Stimulated activated CD8-positive, alpha-beta memory T cell treated with anti-CD3 and anti-CD28 coated beads, Interleukin-4, amount 100 ng/mL, for 48 hours (primary cell): ENCODE results near the gene PTPN21.
A peak's percentile ranks its signal among the peaks of the same experiment; 100 is the strongest.

Experiments
- DNase-seq: peaks from one replicate; pipeline ENCODE4 v3.0.0-alpha.2; 2020

The PTPN21 gene

GRCh38 chr14:88554457-88555286, at the start of gene PTPN21:
TSS of gene PTPN21 (minus strand) at chr14:88555007. CDS start at chr14:88550417, 4,590 bp downstream.
- peak; percentile 32 for DNase-seq

DNA sequence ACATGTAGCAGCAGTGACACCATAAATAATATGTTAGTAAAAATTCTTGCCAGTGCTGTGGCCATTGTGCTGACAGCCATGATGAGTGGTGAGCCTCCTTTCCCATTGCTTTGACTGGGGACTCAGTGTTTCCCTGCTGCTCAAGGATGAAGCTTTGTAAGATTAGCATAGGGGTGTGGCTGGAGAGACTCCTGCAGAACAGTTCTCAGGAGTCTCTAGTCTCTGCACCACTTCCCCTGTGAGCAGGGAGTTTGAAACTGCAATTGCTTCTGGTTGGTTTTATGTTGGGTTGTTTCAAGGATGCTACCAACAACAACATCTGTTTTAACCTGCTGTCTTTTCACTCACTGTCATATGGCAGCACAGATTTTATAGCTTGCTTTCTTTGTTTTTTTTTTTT, 49.4 kb upstream of the PTPN21 start:
- no peak for DNase-seq

DNA sequence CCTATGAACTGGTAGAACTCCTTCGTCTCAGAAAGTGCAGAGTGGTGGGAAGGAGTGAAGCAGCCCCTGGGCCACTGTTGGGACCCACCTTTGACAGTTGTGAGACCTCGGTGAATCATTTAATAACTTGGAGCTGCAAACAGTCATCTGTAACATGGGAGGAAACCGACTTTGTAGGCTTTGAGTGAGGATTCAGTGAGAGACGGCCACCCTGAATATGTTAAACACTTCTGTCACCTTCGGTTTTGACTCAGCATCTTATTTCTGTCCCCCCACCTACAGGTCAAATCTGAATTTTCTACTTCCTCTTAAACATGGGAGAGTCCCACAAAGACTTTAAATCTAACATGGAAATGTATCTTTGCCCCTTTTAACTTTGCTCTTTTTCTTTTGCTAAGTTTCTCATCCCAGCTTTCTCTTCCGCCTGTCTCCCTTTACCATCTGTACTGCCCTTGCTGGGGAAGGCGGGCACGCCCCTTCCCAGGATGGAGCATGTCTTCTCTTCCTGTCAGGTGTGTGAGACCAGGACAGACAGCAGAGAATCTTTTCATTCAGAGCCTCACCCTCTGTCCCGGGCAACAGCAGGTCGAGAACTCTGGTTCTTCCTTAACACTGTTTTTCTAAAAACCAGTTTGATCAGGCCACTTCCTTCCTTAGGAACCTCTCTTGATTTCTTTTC, 45.1 kb upstream of the PTPN21 start:
- DNase-seq, result peak; percentile 45

DNA sequence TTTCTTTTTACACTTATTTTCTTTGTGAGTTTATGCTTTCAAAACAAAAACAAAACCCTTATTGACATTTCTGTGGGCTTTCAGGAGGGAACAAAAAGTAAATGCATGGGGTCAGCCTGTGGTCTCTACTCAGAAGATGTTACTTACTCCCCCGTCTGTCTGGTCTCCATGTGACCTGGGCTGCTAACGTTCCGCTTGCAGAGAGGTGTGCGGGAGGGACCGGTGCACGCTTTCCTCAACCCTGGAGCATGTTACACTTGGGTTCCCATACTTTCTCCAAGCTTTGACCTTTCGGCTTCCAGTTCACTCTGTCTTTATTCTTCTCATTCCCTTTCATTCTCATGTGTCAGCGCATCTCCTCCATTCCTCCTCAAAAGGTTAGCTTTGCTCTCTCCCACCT, 44.5 kb upstream of the PTPN21 start:
- no peak for DNase-seq

GRCh38 chr14:88598097-88598675, 43.4 kb upstream of the PTPN21 start:
- no peak for DNase-seq

GRCh38 chr14:88597601-88598000, 42.8 kb upstream of the PTPN21 start:
- DNase-seq, result no peak

DNA sequence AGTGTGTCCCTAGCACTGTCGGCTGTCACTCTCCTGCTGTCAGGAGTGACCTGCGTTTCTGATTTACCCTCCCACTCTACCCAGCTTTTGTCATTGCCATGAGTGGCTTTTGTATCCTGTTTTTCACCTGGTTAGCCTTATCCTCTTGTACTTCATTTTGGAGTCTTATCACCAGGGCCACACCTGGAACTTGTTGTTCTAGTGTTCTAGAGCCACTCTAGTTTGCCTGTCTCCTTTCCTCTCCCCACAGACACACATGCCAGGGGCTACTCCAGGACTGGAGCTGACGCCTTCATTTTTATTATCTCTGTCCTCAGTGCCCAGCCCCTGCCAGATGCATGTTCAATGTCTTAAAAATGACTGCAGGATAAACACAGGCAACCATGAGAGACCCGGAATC, 42.2 kb upstream of the PTPN21 start:
- no peak for DNase-seq

DNA sequence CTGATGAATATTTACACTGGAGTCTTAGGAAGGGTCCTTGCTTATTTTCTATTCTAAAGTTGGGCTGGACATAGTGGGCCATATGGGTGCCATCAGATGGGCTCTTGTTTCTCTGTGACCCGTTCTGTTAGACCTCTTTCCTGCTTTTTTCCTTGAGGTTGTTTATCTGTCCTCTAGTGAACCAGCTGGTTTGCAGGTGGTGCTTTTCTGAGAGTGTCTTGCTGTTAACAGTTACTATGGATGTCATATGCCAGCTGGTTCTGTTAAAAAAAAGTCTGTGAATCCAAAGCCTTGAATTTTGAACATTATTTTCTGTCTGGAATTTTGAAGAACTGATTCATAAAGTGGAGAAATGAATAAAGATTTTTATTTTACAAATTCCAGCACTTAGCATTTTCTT, 37.2 kb upstream of the PTPN21 start:
- no peak for DNase-seq

DNA sequence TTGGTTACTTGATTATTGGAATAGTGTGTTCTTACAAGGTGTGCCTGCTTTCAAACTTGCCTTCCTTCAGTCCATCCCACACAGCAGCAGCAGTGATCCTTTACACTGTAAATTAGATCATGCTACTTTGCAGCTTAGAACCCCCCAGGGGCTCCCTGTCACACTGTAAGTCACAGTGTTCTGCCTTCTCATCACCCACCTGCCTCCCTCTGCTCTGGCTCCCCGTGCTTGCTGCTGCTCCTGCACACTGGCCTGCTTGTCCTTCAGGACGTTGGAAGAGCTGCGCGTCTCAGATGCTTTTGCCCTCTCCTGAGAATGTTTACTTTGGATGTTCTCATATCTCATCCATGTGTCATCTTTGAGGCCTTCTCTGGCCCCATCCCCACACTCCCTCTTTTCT, 35.4 kb upstream of the PTPN21 start:
- DNase-seq, result no peak

DNA sequence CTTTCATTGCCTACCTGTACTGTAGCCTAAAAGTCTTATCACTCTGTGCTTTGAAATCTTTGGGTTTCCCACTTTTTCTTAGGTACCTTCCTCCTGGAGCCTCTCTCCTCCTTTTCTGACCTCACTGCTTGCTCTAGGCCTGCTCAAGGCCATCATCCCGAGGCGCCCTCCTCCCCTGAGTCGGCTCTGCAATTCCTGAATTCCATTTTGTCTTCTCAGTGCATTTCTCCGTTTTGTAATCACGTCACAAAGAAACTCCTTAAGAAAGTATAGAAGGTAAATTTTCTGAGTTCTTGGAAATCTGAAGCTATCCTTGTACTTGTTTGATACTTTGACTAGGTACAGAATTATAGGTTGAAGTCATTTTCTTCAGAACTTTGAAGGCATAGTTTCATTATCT, 33.3 kb upstream of the PTPN21 start:
- no peak for DNase-seq

GRCh38 chr14:88584451-88584850, 29.6 kb upstream of the PTPN21 start:
- DNase-seq, result no peak

GRCh38 chr14:88576222-88576621, 21.4 kb upstream of the PTPN21 start:
- DNase-seq, result no peak

- DNase-seq, result no peak
Observed at GRCh38 chr14:88572117-88572516, 17.3 kb upstream of the PTPN21 start.

DNA sequence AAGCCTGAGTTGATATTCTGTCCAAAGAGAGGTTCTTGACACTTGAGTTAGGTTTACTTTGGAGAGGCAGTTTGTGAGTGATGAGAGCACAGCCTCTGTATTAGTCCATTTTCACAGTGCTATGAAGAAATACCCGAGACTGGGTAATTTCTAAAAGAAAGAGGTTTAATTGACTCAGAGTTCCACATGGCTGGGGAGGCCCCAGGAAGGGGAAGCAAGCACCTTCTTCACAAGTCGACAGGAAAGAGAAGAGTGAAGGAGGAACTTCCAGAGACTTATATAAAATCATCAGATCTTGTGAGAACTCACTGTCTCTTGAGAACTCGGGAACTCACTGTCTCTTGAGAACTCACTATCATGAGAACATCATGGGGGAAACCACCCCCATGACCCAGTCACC, 13.4 kb upstream of the PTPN21 start:
- no peak for DNase-seq

DNA sequence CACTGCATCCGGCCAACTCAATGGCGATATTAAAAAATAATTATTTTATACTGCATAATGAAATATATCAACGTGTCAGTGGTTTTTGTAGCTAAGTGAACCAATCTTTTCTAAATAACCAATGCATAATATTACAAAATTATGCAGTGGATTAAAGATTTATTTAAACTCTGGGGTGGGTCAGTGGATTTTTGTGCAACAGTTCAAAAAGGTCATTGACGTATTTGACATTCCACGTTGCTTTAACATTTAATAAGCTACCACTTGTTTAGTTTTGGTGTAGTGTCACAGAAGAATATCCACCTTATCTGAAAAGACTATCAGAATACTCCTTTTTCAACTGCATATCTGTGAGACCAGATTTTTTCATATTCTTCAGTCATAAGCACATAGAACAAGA, 10.6 kb upstream of the PTPN21 start:
- no peak for DNase-seq

DNA sequence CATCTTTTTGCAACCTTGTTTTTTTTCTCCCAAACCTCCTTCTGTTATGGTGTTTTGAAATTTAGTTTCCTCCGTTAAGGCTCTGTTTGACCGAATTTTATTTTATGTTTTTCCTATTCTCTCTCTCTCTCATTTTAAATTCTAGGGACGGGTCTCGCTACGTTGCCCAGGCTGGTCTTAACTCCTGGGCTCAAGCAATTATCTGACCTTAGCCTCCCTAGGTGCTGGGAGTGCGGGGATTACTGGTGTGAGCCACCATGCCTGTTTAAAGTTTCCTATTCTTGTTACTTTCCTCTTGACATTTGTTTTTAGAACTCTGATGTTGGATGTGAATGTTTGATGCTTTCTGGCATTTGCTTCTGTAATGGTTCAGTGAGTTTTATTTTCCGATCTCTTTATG, 9.0 kb upstream of the PTPN21 start:
- DNase-seq, result no peak

- peak; percentile 91 for DNase-seq
Observed at GRCh38 chr14:88562831-88563686, 8.3 kb upstream of the PTPN21 start, which contains the start of gene ZC3H14. TSS of gene ZC3H14 (plus strand) at chr14:88563037. CDS start at chr14:88563134, 97 bp downstream.

- DNase-seq, result no peak
Observed at GRCh38 chr14:88562532-88562830, 7.7 kb upstream of the PTPN21 start.

- no peak for DNase-seq
Observed at GRCh38 chr14:88559852-88560251, 5.0 kb upstream of the PTPN21 start.

DNA sequence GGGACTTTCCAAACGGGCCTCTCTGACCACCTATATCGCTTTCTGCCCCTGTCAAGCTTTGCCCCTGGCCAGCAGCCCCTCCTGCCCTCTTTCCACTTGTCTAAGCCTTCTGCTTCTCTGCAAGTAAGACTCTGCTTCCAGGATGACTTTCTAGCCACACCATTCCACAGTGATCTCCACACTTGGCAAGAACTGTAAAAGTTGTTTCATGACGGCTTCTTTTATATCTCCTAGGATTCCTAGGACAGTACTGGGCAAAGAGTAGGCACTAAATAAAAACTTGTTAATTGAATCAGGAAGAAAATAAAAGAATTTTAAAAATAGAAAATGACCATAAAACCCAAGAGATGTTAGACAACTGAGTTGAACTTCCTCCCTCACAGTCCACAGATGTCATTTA, 1.8 kb upstream of the PTPN21 start:
- DNase-seq, result no peak

GRCh38 chr14:88553886-88554456, 836 bp downstream of the PTPN21 start:
- DNase-seq, result no peak

GRCh38 chr14:88552876-88553275, 1.9 kb downstream of the PTPN21 start:
- DNase-seq, result no peak

DNA sequence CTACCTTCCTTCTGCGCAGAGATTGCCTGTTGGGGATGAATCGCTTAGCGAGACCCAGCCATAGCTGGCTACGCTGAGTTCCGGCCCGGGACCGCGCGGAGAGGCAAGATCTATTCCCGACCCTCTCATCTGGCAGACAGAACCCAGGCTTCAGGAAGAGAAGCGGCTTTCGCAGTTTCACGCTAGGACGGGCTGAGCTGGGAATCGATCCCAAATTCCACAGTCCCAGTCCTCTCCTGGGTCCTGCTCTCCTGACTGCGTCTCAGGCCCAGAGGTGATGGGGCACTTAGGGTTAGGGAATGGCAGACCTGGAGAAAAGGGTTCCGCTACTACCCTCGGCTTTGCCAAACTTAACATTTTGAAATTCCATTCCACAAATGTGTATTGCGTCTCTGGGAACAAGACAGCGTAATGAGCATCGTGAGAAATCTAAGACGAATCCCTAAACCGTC, 2.8 kb downstream of the PTPN21 start:
- no peak for DNase-seq
